Activated naive CD4-positive, alpha-beta T cell (primary cell): ENCODE results near the gene KRT84.

Experiments used
- DNase-seq, 4 experiments: peaks; one replicate each; lab custom pipeline; 2025; lab: John Stamatoyannopoulos, UW

The KRT84 gene

DNA sequence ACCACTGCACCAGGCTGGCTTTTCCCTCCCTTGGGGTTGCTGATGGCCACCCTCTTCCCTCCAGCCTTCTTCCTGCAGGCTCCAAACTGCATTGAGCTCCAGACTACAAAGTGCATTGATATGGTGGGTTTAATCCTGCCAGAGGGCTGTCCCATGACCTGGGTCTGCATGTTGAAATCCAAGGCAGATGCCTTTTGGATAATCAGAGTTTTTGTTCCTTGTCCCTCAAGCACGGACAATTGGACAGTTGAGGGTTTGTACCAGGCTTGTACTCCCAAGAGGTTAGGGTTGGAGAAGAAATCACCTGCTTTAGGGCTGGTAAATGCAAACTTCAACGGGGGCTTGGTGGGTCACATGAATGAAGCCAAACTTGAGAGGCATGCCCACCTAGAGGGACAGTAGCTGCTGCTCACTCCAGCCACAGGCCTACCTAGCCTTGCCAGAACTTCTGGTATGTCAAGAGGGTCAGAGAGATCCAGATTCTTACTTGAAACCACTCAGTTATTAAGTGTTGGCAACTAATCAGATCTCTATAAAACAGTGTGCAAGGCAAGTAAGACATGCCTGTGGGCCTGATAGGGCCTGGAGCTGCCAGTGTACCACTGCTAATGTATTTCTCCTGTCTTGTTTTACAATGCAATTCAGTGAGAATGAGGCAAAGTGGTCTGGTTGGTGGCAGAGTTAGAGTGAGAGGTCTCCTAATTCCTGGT is 42.5 kb downstream of the KRT84 start:
- DNase-seq: no peak

DNA sequence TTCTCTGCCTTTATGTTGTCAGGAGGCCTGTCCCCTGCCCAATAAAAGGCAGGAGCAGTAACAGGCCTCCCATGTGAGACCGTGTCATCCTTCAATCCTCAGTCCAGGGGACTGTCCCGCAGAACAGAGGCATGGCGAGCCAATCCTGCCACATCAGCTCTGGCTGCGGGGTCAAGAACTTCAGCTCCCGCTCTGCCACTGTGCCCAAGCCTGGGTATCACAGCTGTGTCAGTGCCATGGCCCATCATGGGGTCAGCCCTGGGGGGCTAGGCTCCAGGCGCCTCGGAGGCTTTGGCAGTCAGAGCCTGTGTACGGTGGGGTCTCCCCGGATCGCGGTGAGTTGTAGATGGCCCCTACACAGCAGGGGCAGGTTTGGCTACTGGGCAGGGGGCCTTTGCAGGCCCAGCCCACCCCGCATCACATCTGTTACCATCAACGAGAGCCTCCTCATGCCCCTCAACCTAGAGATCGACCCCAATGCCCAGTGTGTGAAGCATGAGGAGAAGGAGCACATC is 44.3 kb downstream of the KRT84 start:
- no peak for DNase-seq

DNA sequence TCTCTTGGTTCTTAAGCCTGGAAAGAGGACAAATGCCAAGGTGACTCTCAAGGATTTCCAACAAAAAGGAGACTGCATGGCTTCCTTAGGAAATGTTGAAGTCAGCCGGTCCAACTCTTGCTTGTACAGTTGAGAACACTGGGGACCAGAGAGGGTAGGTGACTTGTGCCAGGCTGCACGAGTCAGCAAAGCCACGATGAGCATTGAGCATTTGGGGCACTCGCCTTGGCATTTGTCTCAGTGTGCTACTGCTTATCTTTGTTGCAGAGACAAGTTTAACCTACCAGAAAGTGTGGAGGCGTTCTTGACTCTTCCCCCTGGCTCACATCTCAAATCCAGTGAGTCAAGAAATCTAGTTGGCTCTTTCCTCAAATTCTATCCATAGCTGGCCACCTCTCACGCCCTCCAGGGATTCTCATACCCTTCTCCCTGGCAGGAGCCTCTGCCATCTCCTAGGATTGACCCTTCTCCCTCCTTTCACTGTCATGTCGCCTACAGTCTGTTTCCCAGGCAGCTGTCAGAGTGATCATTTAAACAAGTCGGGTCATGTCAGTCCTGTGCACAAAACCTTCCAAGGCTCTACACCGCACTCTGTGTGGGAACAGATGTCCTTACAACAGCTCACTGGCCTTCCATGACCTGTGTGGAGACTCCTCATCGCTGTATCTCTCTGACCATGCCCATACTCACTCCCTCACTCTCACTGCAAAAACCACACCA is 47.1 kb downstream of the KRT84 start:
- no peak for DNase-seq

DNA sequence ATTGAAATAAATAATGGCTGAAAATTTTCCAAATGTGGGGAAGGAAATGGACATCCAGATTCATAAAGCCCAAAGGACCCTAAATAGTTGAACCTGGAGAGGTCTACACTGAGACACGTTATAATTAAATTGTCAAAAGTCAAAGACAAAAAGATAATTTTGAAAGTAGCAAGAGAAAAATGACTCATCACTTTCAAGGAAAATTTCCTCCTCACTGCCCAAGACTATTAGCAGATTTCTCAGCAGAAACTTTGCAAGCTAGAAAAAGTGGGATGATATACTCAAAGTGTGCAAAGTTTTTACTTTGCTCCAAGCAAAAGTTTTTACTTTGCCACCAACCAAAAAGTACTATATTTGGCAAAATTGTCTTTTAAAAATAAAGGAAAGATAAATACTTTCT is 48.4 kb downstream of the KRT84 start:
- no peak for DNase-seq

DNA sequence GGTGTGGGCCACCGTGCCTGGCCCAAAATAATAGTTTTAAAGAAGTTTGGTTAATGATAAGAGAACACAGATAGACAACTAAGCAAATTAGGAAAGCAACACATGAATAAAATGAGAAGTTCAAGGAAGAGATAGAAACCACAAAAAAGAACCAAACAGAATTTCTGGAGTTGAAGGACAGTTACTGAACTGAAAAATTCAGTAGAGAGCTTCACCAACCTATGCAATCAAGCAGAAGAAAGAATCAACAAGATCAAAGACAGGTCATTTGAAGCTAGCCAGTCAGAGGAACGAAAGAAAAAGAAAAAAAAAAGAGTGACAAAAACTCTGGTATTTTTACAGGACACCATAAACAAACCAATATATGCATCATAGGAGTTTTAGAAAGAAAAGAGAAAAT is 48.8 kb downstream of the KRT84 start:
- DNase-seq: no peak

DNA sequence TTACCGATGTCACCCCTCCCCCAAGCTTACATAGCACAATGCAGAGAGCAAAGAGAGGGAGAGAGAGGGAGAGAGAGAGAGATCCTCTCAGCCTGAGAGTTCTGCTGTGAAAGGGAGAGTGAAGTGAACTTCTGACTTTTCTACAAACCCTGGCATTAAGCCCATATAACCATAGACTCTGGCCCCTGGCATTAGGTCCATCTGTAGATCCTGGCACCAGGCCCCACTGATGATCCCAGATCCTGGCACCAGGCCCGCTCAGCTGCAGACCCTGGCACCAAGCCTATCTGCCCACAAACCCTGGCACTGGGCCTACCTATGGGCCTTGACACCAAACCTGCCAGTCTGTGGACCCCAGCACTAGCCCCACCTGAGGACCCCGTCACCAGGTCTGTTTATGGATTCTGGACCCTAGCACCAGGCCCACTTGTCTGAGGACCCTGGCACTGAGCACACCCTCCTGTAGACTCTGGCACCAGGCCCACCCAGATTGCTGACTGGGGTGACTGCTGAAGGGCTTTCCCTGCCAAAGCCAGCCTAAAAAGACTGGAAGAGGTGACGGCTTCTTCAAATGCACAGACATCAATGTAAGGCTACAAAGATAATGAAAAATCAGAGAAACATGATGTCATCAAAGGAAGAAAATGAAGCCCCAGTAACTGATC is 49.7 kb downstream of the KRT84 start:
- DNase-seq: no peak

DNA sequence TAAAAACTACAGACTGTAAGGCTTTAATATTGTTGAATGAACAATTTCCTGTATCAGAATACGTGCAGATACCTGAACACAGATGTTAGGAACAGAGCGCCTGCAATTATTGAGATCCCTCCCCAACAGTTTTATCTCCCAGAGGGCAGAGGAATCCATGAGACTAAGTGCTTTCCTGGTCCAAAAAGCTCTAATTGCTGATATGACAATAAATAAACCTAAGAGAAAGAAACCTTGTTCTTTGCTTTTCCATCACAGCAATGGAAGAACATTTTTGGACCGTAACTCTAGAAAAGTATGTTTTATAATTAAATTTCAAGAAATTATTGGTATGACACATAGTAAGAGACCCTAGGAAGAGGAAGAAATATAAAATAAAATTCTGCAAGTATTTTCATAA is 51.3 kb downstream of the KRT84 start:
- DNase-seq: no peak

DNA sequence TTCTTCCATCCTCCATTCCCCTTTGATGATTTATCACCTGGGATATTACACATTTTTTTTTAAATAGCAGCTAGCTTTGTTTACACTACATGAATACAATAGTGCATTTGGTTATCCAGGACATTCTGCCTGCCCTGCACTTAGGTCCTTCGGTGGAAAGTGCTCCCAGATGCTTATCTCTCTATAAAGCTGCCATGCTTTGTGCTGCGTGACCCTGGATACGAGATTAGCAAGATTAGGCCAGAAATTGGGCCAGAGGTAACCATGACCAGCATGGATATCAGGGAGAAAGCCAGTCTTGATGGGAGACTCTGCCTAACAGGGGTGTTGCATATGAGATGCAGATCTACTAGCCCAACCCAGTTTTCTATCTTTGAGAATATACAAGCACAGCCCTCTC is 52.1 kb downstream of the KRT84 start:
- DNase-seq: no peak

DNA sequence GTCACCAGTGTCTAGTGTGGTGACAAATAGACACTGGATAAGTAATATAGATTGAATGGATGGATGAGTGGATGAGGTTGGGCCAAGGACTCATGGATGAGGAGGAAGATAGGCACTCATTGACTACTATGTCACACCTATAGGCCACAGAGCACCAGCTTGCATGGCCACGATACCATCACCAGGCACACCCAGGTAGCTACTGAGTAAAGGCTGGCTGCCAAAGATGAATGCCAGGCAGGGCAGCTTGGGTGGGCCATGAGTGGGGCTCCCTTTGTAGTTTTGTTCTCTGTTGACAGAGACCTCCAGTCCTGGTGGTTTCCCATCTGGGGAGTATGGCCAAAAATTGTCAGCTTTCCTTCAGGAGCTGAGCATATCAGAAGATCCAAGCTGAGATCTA is 53.1 kb downstream of the KRT84 start:
- no peak for DNase-seq

DNA sequence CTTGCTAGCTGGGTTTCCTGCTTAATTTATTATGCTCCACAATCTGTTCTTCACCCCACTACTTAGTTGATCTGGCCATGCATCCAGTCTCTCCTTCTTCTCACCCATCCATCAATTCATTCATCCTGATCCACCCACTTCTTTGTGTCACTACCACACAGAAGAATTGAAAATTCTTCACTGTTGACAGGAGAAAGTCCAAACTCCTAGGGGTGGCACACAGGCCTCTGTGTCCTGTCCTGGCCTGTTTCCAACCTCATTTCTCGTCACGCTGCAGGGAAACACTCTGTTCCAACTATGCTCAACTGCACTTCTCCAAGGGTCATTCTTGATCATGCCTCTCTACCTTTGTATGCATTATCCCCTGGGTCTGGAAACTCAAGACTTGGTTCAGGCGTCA is 53.6 kb downstream of the KRT84 start:
- DNase-seq: no peak

DNA sequence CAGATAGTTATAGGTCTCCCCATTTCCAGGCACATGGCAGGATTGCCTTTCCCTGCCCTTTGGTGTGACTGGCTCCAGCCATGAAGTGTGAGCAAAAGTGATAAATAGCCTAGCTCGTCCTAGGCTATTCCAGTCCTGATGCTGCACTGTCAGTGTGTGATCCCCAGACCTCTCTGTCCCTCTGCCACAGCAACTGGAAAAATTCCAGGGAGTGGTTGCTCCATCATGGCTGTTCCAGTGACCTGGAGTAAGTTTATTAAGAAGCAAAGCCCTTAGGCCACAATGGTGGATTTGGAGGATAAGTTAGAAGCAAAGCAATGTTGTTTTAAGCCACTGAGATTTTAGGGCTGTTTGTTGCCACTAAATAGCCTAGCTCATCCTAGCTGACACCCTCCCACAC is 54.4 kb downstream of the KRT84 start:
- no peak for DNase-seq

DNA sequence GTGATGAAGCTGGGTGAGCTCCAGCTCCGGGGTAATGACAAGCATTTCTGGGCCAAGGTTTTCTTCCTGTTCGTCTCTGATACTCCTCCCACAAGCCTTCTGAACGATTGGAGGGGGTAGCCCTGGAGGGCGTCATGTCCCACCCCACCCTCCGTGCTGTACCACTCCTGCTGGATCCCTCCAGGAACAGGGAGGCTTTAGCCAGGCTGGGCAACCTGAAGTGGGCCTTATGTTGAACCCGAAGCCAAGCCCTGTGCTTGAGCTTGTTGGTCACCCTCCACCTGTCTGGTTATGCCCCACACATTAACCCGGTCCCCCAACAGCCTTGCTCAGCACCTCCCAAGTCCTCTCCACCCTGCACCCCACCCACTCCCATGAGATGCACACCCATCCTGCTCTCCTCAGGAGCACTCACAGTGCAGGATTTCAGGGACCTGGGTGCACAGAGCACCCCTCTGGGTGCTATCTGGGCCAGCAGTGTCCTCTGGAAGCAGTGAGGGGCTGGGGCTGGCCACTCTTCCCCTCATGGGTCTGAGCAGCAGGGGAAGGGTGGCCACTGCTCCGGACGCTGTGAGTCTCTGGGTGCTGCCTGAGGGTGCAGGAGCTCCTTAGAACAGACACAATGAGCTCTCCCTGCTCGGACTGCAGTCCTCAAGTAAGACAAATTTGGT is 57.5 kb downstream of the KRT84 start:
- DNase-seq: no peak
